Activated CD4-positive, alpha-beta T cell treated with anti-CD3 and anti-CD28 coated beads for 1 hour (primary cell): ENCODE data around the gene ZNF451.
"Not testable (repeated sequence)": the region's sequence is repeated elsewhere in the genome, so short reads cannot be mapped to it uniquely, and the experiment has no call there.

ENCODE experiments used
- DNase-seq: peaks from one replicate; pipeline ENCODE4 v3.0.0-alpha.2; 2020

The ZNF451 gene

GRCh38 chr6:57091375-57091774 lies 1.4 kb downstream of the ZNF451 start:
- DNase-seq, result not testable (repeated sequence)

GRCh38 chr6:57094689-57095088 lies 4.7 kb downstream of the ZNF451 start:
- no peak for DNase-seq

GRCh38 chr6:57097596-57097995 lies 7.6 kb downstream of the ZNF451 start:
- no peak for DNase-seq

GRCh38 chr6:57102976-57103375 lies 13.0 kb downstream of the ZNF451 start:
- DNase-seq, result no peak

GRCh38 chr6:57104336-57104735 lies 14.3 kb downstream of the ZNF451 start:
- DNase-seq, result no peak

GRCh38 chr6:57106990-57107389 lies 17.0 kb downstream of the ZNF451 start:
- no peak for DNase-seq

- no peak for DNase-seq
Measured at GRCh38 chr6:57108691-57109090, 18.7 kb downstream of the ZNF451 start.

GRCh38 chr6:57109880-57110279 lies 19.9 kb downstream of the ZNF451 start:
- DNase-seq, result no peak

GRCh38 chr6:57113105-57113504 lies 23.1 kb downstream of the ZNF451 start:
- DNase-seq, result no peak

GRCh38 chr6:57116776-57117175 lies 26.8 kb downstream of the ZNF451 start:
- no peak for DNase-seq

GRCh38 chr6:57117796-57118195 lies 27.8 kb downstream of the ZNF451 start:
- no peak for DNase-seq

GRCh38 chr6:57123111-57123510 lies 33.1 kb downstream of the ZNF451 start:
- DNase-seq, result no peak

- no peak for DNase-seq
Measured at GRCh38 chr6:57127763-57128162, 37.8 kb downstream of the ZNF451 start.

- DNase-seq, result no peak
Measured at GRCh38 chr6:57130661-57131177, 40.7 kb downstream of the ZNF451 start.

GRCh38 chr6:57134954-57135353 lies 45.0 kb downstream of the ZNF451 start:
- no peak for DNase-seq

GRCh38 chr6:57135885-57136284 lies 45.9 kb downstream of the ZNF451 start:
- no peak for DNase-seq

GRCh38 chr6:57137350-57137749 lies 47.4 kb downstream of the ZNF451 start:
- DNase-seq, result no peak

GRCh38 chr6:57138026-57138425 lies 48.0 kb downstream of the ZNF451 start:
- no peak for DNase-seq

GRCh38 chr6:57141451-57142177 lies 51.6 kb downstream of the ZNF451 start:
- no peak for DNase-seq

GRCh38 chr6:57142178-57142525 lies 52.2 kb downstream of the ZNF451 start:
- DNase-seq, result no peak

- DNase-seq, result no peak
Measured at GRCh38 chr6:57143690-57144089, 53.7 kb downstream of the ZNF451 start.

GRCh38 chr6:57147401-57147800 lies 57.4 kb downstream of the ZNF451 start:
- DNase-seq, result no peak

- no peak for DNase-seq
Measured at GRCh38 chr6:57147955-57148858, 58.2 kb downstream of the ZNF451 start.

GRCh38 chr6:57158658-57159057 lies 68.7 kb downstream of the ZNF451 start:
- DNase-seq, result no peak
